Measurements from ENCODE around the gene HABP2.

The HABP2 gene

DNA sequence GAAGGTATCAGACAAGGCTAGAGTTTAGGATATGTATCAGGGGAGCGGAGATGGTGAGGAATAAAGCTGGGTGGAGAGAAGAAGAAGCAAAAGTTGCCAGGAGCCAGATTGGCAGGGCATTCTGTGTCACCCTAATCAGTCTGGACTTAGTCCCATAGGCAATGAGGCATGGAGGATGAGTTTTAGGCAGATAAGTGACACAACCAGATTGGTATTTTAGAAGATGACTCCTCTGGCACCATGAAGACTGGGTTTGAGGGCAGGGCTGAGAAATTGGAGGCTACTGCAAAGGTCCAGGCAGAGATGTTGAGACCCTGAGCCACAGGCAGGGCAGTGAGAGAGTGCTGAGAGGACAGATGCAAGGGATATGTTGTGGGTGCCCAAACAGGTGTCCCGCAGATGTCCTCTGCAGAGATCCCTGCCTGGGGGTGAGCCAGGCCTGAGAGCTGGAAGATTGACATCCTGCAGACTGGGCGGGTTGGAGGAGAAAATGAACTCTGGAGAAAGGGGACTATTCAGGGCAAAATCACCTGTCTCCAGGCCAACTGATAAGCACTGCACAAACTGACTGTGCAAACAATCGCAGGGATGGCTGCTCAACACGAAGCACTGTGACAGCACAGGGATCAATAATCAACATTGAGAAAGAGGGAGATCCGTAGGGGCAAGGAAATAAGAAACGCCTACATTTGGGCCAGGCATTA, 11.9 kb upstream of the HABP2 start:
- no peaks in the 10 kb centered on the region for H3K79me2 ChIP-seq (ENCODE audit: control insufficient read depth, insufficient read depth, low read length, unreplicated experiment)
- H3K27ac ChIP-seq (ENCODE audit: low read depth, low read length): no peak overlapping the region
- H2AFZ ChIP-seq (ENCODE audit: low read length, unreplicated experiment): no peak overlapping the region
- no peaks in the 10 kb centered on the region for H3K27me3 ChIP-seq (ENCODE audit: insufficient read depth, low read length)
- no peak overlapping the region for H3K4me3 ChIP-seq (ENCODE audit: low read depth, low read length)
- peaks cover 16% of the 10 kb centered on the region for H3K4me1 ChIP-seq (ENCODE audit: control insufficient read depth, insufficient read depth, low read length, unreplicated experiment)
- no peaks in the 10 kb centered on the region for H3K36me3 ChIP-seq (ENCODE audit: insufficient read depth, low read length)

DNA sequence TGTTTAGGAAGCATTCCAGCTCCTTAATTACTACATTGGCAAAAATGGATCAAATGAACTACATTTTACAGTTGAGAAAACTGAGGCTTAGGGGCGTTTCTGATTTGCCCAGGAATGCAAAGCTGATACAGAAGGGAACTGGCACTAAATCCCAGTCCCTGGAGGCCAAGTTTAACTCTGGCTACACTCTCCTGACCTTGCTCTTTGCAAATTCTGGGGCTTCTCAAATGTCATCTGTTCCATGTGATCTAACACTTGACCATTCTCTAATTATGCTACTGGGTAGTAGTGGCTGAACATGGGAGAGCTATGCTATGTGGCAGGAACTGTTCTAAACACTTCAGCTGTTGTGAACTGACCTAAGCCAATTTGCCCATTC, 11.3 kb upstream of the HABP2 start:
- H3K27me3 ChIP-seq (ENCODE audit: insufficient read depth, low read length): no peaks in the 10 kb centered on the region
- no peak overlapping the region for H3K4me3 ChIP-seq (ENCODE audit: low read depth, low read length)
- no peak overlapping the region for H3K27ac ChIP-seq (ENCODE audit: low read depth, low read length)

GRCh38 chr10:113543107-113543955, 9.5 kb upstream of the HABP2 start:
- Histone ChIP-seq H3K27ac (ENCODE audit: low read depth, low read length) (no peak overlapping the region), H3K27me3 (ENCODE audit: insufficient read depth, low read length) (no peaks in the 10 kb centered on the region), H3K79me2 (ENCODE audit: control insufficient read depth, insufficient read depth, low read length, unreplicated experiment) (no peaks in the 10 kb centered on the region), H3K36me3 (ENCODE audit: insufficient read depth, low read length) (no peaks in the 10 kb centered on the region), H3K4me3 (ENCODE audit: low read depth, low read length) (no peak overlapping the region), H2AFZ (ENCODE audit: low read length, unreplicated experiment) (no peak overlapping the region), H3K4me1 (ENCODE audit: control insufficient read depth, insufficient read depth, low read length, unreplicated experiment) (peaks cover 16% of the 10 kb centered on the region)

More for the DNA sequence above, 11.3 kb upstream of the HABP2 start:
- Histone ChIP-seq H3K4me1 (ENCODE audit: control insufficient read depth, insufficient read depth, low read length, unreplicated experiment) (peaks cover 16% of the 10 kb centered on the region), H2AFZ (ENCODE audit: low read length, unreplicated experiment) (no peak overlapping the region), H3K79me2 (ENCODE audit: control insufficient read depth, insufficient read depth, low read length, unreplicated experiment) (no peaks in the 10 kb centered on the region), H3K36me3 (ENCODE audit: insufficient read depth, low read length) (no peaks in the 10 kb centered on the region)

GRCh38 chr10:113544392-113544791, 8.5 kb upstream of the HABP2 start:
- no peak overlapping the region for H3K27ac ChIP-seq (ENCODE audit: low read depth, low read length)
- H2AFZ ChIP-seq (ENCODE audit: low read length, unreplicated experiment): no peak overlapping the region
- no peaks in the 10 kb centered on the region for H3K27me3 ChIP-seq (ENCODE audit: insufficient read depth, low read length)
- no peak overlapping the region for H3K4me3 ChIP-seq (ENCODE audit: low read depth, low read length)
- peaks cover 11% of the 10 kb centered on the region for H3K4me1 ChIP-seq (ENCODE audit: control insufficient read depth, insufficient read depth, low read length, unreplicated experiment)
- no peaks in the 10 kb centered on the region for H3K36me3 ChIP-seq (ENCODE audit: insufficient read depth, low read length)
- no peaks in the 10 kb centered on the region for H3K79me2 ChIP-seq (ENCODE audit: control insufficient read depth, insufficient read depth, low read length, unreplicated experiment)

DNA sequence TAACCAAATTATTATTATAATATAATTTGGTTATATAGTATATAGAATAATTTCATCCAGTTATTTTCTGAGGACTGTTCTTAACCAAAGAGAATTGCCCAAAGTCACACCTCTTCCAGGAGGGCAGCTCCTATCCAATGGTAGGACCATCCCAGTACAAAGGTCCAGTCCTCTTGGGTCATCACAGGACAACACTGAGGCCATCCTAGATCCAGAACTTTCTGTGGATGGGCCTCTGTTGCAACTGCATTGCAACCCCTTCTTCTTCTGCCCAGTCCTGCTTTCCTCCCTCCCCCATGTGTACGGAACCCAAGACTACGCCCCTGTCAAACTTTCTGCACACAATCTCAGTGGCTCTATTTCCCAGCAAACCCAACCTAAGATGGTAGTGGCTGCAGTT, 5.4 kb upstream of the HABP2 start:
- H3K4me3 ChIP-seq (ENCODE audit: low read depth, low read length): no peak overlapping the region
- no peaks in the 10 kb centered on the region for H3K79me2 ChIP-seq (ENCODE audit: control insufficient read depth, insufficient read depth, low read length, unreplicated experiment)
- H3K27me3 ChIP-seq (ENCODE audit: insufficient read depth, low read length): peaks cover 2% of the 10 kb centered on the region; the same call in 1 of the 2 replicates
- H2AFZ ChIP-seq (ENCODE audit: low read length, unreplicated experiment): no peak overlapping the region
- H3K27ac ChIP-seq (ENCODE audit: low read depth, low read length): no peak overlapping the region
- H3K36me3 ChIP-seq (ENCODE audit: insufficient read depth, low read length): no peaks in the 10 kb centered on the region
- no peaks in the 10 kb centered on the region for H3K4me1 ChIP-seq (ENCODE audit: control insufficient read depth, insufficient read depth, low read length, unreplicated experiment)

- no peaks in the 10 kb centered on the region for H3K36me3 ChIP-seq (ENCODE audit: insufficient read depth, low read length)
- peaks cover 23% of the 10 kb centered on the region for H3K27me3 ChIP-seq (ENCODE audit: insufficient read depth, low read length)
- H3K79me2 ChIP-seq (ENCODE audit: control insufficient read depth, insufficient read depth, low read length, unreplicated experiment): no peaks in the 10 kb centered on the region
- no peaks in the 10 kb centered on the region for H3K4me1 ChIP-seq (ENCODE audit: control insufficient read depth, insufficient read depth, low read length, unreplicated experiment)
- H3K4me3 ChIP-seq (ENCODE audit: low read depth, low read length): no peak overlapping the region
- H2AFZ ChIP-seq (ENCODE audit: low read length, unreplicated experiment): no peak overlapping the region
- no peak overlapping the region for H3K27ac ChIP-seq (ENCODE audit: low read depth, low read length)
Observed at GRCh38 chr10:113549856-113550255, 3.0 kb upstream of the HABP2 start.

DNA sequence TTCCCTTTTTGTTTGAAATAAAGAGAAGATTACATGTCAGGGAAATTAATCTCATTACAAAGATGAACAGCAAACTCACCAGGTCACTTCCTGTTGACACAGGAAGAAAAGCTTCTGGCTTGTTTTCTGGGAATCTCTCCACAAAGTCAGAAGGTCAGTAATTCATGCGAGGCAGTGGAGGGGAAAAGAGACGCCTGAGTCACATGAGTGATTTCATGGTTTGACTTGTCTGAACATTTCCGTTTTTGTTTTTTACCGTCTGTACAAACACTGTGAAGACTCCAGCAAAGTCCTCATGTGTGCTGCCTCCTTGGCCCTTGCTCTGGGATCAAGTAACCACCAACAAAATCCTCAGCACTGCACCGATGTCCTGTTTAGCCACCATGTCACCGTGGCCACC, 2.5 kb upstream of the HABP2 start:
- Histone ChIP-seq H3K27me3 (ENCODE audit: insufficient read depth, low read length) (peaks cover 28% of the 10 kb centered on the region), H3K27ac (ENCODE audit: low read depth, low read length) (no peak overlapping the region), H3K79me2 (ENCODE audit: control insufficient read depth, insufficient read depth, low read length, unreplicated experiment) (no peaks in the 10 kb centered on the region), H2AFZ (ENCODE audit: low read length, unreplicated experiment) (no peak overlapping the region), H3K36me3 (ENCODE audit: insufficient read depth, low read length) (no peaks in the 10 kb centered on the region), H3K4me3 (ENCODE audit: low read depth, low read length) (no peak overlapping the region), H3K4me1 (ENCODE audit: control insufficient read depth, insufficient read depth, low read length, unreplicated experiment) (no peaks in the 10 kb centered on the region)

- H2AFZ ChIP-seq (ENCODE audit: low read length, unreplicated experiment): no peak overlapping the region
- H3K4me3 ChIP-seq (ENCODE audit: low read depth, low read length): no peak overlapping the region
- H3K27ac ChIP-seq (ENCODE audit: low read depth, low read length): no peak overlapping the region
- no peaks in the 10 kb centered on the region for H3K4me1 ChIP-seq (ENCODE audit: control insufficient read depth, insufficient read depth, low read length, unreplicated experiment)
- no peaks in the 10 kb centered on the region for H3K79me2 ChIP-seq (ENCODE audit: control insufficient read depth, insufficient read depth, low read length, unreplicated experiment)
- peaks cover 40% of the 10 kb centered on the region for H3K27me3 ChIP-seq (ENCODE audit: insufficient read depth, low read length)
- H3K36me3 ChIP-seq (ENCODE audit: insufficient read depth, low read length): no peaks in the 10 kb centered on the region
Observed at GRCh38 chr10:113552014-113552413, 839 bp upstream of the HABP2 start.

DNA sequence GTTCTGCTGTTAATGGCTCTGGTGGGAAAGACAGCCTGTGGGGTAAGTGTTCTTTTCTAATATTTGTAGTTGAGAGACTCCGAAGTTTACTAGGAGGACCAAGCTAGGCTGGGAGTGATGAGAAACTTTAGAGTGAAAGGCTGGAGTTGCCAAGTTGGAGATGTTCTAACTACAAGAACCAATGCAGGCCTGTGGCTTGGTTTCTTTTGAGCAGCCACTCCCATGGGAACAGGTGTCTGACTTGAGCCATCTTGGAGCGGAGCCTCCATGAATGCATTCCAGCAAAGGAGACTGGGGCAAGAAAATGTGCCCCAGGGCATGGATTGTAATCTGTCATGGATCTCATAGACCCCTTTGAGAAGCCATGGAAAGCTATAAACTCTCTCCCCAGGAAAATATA, 296 bp downstream of the HABP2 start:
- Histone ChIP-seq H3K27me3 (ENCODE audit: insufficient read depth, low read length) (peaks cover 51% of the 10 kb centered on the region), H3K4me3 (ENCODE audit: low read depth, low read length) (no peak overlapping the region), H3K27ac (ENCODE audit: low read depth, low read length) (no peak overlapping the region)

DNA sequence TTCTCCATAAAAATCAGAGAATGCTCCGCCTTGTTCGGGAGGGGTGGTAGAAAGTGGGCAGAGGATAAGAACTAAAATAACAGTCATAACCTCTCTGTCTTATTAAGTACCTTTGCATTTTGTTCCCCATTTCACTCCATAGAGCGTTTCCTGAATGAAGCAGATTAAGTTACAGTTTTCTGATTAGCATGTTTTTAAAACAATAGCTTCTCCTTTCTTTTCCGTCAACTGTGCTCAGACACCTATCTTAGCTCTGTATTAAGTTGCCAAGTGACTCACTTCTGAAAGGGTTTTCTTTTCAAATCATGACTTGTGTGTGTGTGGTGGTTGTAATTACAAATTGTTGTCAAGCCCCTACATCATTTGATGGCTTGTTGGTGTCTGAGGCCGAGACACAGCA, 1.4 kb downstream of the HABP2 start:
- no peaks in the 10 kb centered on the region for H3K79me2 ChIP-seq (ENCODE audit: control insufficient read depth, insufficient read depth, low read length, unreplicated experiment)
- H3K4me3 ChIP-seq (ENCODE audit: low read depth, low read length): no peak overlapping the region
- no peak overlapping the region for H3K27ac ChIP-seq (ENCODE audit: low read depth, low read length)
- no peak overlapping the region for H2AFZ ChIP-seq (ENCODE audit: low read length, unreplicated experiment)
- peaks cover 58% of the 10 kb centered on the region for H3K27me3 ChIP-seq (ENCODE audit: insufficient read depth, low read length)
- H3K36me3 ChIP-seq (ENCODE audit: insufficient read depth, low read length): no peaks in the 10 kb centered on the region
- H3K4me1 ChIP-seq (ENCODE audit: control insufficient read depth, insufficient read depth, low read length, unreplicated experiment): no peaks in the 10 kb centered on the region

More for the DNA sequence above, 296 bp downstream of the HABP2 start:
- Histone ChIP-seq H3K4me1 (ENCODE audit: control insufficient read depth, insufficient read depth, low read length, unreplicated experiment) (no peaks in the 10 kb centered on the region), H2AFZ (ENCODE audit: low read length, unreplicated experiment) (no peak overlapping the region), H3K36me3 (ENCODE audit: insufficient read depth, low read length) (no peaks in the 10 kb centered on the region), H3K79me2 (ENCODE audit: control insufficient read depth, insufficient read depth, low read length, unreplicated experiment) (no peaks in the 10 kb centered on the region)

- Histone ChIP-seq H2AFZ (ENCODE audit: low read length, unreplicated experiment) (no peak overlapping the region), H3K27ac (ENCODE audit: low read depth, low read length) (no peak overlapping the region), H3K27me3 (ENCODE audit: insufficient read depth, low read length) (peaks cover 68% of the 10 kb centered on the region), H3K79me2 (ENCODE audit: control insufficient read depth, insufficient read depth, low read length, unreplicated experiment) (no peaks in the 10 kb centered on the region), H3K4me3 (ENCODE audit: low read depth, low read length) (no peak overlapping the region), H3K36me3 (ENCODE audit: insufficient read depth, low read length) (no peaks in the 10 kb centered on the region), H3K4me1 (ENCODE audit: control insufficient read depth, insufficient read depth, low read length, unreplicated experiment) (no peaks in the 10 kb centered on the region)
Observed at GRCh38 chr10:113555245-113555644, 2.4 kb downstream of the HABP2 start.

Data from ACC112 (cell line).